HG03558 (cell line): Measurements from ENCODE around the gene TAS2R38.
"Not testable (repeated sequence)": the region's sequence is repeated elsewhere in the genome, so short reads cannot be mapped to it uniquely, and the experiment has no call there.

Experiments
- ATAC-seq: cut with Tn5 transposase; IDR thresholded peaks from one replicate; pipeline ENCODE4 v1.9.1; 2021; ENCODE audit warnings: moderate number of reproducible peaks; ENCODE audit not compliant: unreplicated experiment; ENCODE audit errors: extremely low read depth

The TAS2R38 gene

GRCh38 chr7:141973673-141974072 is at the start of gene TAS2R38:
Gene TAS2R38 (minus strand): TSS chr7:141973773. CDS start chr7:141973689, 84 bp downstream.
- ATAC-seq: no peak

- no peak for ATAC-seq
These were observed 44.6 kb upstream of the TAS2R38 start for GRCh38 chr7:142018154-142018553.

GRCh38 chr7:142017451-142017850 is 43.9 kb upstream of the TAS2R38 start:
- no peak for ATAC-seq

GRCh38 chr7:142012825-142013511 is 39.4 kb upstream of the TAS2R38 start:
- ATAC-seq: no peak

- no peak for ATAC-seq
These were observed 37.5 kb upstream of the TAS2R38 start for GRCh38 chr7:142010952-142011548.

GRCh38 chr7:142009187-142009586 is 35.6 kb upstream of the TAS2R38 start:
- ATAC-seq: no peak

DNA sequence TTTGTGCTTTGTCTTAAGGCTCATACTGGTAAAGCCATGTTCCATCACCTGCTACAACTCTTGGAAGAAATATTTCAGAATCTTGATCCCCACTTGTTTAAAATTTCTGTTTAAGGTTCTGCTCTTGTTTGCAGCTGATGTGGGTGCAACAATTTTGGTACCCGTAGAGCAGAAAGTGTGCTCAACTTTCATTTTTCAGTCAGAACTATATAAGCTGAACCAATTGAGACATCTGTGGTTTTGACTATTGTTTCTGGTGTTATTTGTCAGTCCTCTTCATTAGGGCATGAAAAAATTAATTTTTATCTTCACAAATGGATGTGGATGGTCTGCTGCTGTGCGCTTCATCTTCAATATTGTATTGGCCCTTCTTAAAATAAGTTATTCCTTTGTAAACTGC is 33.0 kb upstream of the TAS2R38 start:
- ATAC-seq: no peak

DNA sequence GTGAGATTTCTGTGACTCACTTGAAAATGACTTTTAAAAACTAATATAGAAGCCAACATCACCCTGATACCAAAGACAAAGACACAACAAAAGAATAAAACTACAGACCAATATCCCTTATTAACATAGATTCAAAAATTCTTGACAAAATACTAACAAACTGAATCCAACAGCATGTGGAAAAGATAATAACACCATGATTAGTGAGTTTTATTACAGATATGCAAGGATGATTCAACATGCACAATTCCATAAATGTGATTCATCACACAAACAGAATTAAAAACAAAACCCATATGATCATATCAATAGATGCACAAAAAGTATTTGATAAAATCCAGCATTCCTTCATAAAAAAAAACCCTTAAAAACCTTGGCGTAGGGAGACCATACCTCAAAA is 28.6 kb upstream of the TAS2R38 start:
- no peak for ATAC-seq

GRCh38 chr7:142001163-142001874 is 27.7 kb upstream of the TAS2R38 start:
- ATAC-seq: no peak

DNA sequence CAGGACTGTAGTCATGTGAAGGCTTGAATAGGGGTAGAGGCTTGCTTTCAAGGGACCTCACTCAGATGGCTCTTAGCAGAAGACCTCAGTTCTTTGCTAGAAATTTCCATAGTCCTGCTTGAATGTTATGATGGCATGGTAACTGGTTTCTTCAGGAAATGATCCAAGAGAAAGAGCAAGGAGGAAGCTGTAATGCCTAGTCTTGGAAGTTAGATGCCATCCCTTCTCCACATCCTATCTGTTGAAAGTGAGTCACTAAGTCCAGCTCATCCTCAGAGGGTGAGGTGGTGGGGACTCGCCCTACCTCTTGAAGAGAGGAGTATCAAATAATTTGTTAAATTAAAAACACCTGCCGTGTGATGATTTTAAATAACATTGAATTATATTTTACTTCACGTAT is 26.7 kb upstream of the TAS2R38 start:
- ATAC-seq: no peak

DNA sequence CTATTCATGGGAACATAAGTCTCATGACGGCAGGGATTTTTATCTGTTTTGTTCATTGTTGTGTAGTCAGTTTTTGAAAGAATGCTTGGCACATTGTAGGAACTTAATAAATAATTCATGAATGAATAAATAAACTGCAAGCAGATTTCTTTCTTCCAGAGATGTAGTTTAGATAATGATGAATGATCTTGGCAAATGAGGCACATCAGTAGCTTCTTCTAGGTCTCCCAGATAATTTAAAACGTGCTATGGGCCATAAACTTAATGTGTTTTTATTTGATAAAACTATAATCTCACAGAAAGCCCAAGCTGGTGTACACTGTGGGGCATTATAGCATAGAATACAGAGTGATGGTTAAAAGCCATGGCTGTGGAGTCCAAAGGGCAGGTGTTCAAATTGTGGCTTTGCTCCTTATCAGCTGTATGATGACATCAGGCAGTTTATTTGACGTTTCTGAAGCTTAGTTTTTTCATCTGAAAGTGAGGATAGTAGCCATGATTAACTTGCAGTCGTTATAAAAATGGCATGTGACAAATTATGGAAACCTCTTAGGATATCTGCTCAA is 25.6 kb upstream of the TAS2R38 start:
- ATAC-seq: no peak

GRCh38 chr7:141993354-141993753 is 19.8 kb upstream of the TAS2R38 start:
- no peak for ATAC-seq

DNA sequence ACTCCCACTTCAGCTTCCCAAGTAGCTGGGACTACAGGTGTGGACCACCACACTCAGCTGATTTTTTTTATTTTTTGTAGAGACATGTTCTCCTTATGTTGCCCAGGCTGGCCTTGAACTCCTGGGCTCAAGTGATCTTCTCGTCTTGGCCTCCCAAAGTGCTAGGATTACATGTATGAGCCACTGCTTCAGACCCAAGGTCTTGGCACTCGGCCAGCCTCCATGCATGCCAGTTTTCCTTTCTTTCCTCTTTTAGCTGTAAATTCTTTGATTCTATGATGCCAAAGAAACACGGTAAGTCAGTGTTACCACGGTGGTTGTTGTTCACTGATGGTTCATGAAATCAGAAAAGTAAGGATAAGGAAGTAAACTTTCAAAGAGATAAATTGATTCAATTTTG is 19.1 kb upstream of the TAS2R38 start:
- no peak for ATAC-seq

GRCh38 chr7:141992156-141992555 is 18.6 kb upstream of the TAS2R38 start:
- no peak for ATAC-seq

GRCh38 chr7:141991140-141991539 is 17.6 kb upstream of the TAS2R38 start:
- no peak for ATAC-seq

DNA sequence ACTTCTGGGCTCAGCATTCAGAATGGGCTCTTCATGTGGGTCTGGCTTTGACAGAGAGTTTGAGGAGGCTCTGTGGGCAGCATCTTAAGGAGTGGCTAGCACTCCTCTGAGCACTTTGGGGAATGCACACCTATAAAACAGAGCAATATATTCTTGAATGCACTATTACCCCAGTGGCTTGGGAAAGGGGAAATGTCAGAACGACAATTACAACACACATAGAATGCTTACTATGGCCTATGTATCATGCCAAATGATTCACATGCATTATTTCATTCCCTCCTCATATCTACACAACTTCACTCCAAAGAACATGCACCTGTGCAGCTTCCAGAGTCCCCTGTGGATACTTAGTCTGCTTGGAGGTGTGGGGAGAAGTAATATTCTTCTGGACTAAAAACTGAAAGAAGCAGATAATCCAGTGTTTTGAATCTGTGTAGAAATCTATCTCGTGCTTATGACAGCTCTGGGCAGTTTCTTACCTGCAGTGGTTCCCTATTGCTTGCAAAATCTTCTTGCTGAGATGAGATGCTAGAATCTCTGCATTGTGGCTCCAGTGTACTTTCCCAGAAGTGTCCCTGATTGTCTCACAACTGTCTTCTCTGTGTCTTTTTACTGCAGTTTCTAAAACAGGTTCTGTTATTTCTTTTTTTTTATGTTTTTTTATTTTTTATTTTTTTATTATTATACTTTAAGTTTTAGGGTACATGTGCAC is 16.6 kb upstream of the TAS2R38 start:
- no peak for ATAC-seq

- ATAC-seq: not testable (repeated sequence)
These were observed 14.2 kb upstream of the TAS2R38 start for GRCh38 chr7:141987803-141988202.

GRCh38 chr7:141986923-141987322 is 13.3 kb upstream of the TAS2R38 start:
- ATAC-seq: no peak

GRCh38 chr7:141985926-141986325 is 12.4 kb upstream of the TAS2R38 start:
- not testable (repeated sequence) for ATAC-seq

DNA sequence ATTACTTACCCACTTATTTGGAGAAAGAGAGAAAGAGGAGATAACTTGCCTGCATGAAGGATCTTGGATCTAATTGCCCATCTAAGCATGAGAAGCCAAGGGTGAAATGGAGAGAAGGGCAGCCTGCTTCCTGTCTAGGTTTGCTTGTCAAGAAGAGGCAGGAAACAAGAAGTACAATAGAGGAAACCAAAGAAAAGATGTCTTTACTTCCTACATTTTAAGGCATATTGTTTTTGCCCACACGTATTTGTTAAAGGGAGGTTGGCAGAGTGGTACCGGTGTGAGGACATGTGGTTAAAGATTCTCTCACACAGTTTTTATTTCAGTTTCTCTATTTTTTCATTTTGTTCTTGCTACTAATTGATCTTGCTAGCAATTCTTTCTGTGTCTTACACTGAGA is 6.0 kb upstream of the TAS2R38 start:
- ATAC-seq: no peak

DNA sequence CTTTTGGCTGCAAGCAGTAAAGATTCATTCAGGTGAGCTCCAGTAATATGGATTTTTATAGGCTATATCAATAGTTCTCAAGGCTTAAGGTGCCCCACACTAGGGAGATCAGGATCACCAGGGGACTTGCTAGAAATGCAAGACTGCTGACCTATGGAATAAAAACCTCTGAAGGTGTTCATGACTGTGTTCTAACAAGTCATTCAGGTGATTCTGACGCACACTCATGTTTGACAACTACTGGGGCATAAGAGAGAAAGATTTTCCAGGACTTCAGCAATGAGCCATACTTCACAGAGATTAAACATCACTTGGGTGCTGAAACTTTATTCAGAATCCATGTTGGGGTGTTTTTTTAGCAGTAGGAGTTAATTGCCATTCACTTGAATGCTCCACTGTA is 4.8 kb upstream of the TAS2R38 start:
- ATAC-seq: no peak
